ENCODE results near the gene SLC22A5. TPM values are rescaled to one million over a fixed set of nuclear protein-coding genes. Genes with fewer than 3 reads are reported as not detected.
A peak's percentile ranks its signal among the peaks of the same experiment; 100 is the strongest.

Gene SLC22A5
- total RNA-seq, 4 donors from 2014 or later, result 25.6 to 152 (median 110) TPM

DNA sequence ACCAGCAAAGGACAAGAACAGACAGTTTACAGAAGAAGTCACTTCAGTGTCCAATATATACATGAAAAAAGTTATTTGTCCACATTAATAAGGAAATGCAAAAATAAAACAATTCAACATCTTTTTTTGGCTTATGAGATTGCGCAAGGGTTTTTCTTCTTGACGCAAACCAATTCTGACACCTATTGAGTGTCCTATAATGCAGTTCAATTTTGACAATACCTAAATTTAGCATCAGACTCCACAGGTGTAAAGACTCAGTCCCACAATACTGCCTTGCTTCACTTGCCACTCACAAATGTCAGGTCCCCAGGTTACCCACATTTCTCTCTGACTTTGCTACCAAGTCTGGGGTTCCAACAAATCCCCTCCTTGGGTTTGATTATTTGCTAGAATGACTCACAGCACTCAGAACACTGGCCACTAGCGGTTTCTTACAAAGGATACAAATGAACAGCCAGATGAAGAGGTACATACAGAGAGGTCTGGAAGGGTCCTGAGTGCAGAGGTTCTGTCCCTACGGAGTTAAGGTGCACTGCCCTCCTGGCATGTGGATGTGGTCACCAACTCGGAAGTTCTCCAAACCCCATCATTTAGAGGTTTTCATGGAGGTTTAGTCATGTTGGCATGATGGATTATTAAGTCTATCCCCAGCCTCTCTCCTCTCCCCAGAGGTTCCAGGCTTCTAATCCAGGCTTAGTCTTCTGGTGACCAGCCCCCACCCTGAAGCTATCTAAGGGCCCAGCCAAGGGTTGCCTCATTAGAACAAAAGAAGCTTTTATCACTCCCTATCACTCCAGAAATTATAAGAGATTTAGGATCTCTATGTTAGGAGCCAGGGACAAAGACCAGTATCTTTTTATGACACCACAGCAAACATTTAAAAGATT, 27.0 kb upstream of the SLC22A5 start:
- Histone ChIP-seq H3K27ac (no peak overlapping the region), H3K4me3 (no peak overlapping the region), H3K9me3 (no peaks in the 10 kb centered on the region), H3K36me3 (peaks cover 0 to 9% (median 0%) of the 10 kb centered on the region in 3 donors), H3K27me3 (no peaks in the 10 kb centered on the region), H3K4me1 (no peaks in the 10 kb centered on the region)
- DNase-seq, result no peak
- no peak for TF ChIP-seq POLR2A (IDR thresholded peaks at IDR 0.05)
- TF ChIP-seq, protein P1, sequence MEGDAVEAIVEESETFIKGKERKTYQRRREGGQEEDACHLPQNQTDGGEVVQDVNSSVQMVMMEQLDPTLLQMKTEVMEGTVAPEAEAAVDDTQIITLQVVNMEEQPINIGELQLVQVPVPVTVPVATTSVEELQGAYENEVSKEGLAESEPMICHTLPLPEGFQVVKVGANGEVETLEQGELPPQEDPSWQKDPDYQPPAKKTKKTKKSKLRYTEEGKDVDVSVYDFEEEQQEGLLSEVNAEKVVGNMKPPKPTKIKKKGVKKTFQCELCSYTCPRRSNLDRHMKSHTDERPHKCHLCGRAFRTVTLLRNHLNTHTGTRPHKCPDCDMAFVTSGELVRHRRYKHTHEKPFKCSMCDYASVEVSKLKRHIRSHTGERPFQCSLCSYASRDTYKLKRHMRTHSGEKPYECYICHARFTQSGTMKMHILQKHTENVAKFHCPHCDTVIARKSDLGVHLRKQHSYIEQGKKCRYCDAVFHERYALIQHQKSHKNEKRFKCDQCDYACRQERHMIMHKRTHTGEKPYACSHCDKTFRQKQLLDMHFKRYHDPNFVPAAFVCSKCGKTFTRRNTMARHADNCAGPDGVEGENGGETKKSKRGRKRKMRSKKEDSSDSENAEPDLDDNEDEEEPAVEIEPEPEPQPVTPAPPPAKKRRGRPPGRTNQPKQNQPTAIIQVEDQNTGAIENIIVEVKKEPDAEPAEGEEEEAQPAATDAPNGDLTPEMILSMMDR (IDR thresholded peaks at IDR 0.05), result no peak

DNA sequence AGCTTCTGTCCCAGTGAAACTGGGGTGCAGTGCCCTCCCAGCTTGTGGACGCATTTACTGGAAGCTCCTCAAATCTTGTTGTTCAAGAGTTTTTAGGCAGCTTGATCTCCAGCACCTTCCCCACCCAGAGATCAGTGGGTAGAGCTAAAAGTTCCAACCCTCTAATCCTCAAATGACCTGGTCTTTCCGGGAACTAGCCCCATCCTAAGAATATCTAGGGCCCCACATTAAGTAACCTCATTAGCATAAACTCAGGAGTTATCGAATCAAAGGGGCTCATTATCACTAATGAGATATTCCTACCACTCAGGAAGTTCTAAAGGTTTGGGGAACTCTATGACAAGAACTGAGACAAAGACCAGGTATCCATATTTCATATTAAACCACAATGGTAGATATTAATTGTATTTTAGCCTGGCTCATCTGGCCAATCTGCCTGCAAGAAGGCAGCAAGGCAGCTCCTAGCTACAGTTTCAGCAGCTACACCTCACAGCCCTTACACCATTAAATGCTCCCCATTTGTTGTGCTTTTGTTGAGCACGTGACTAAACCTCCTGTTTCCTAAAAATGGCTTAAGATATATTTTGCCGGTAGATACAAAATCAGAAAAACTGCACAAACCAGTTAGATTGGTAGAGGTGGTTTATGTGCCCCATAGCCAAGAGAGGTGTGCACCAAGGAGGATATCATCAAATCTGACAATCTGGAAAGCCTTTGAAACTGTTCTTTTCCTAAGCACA, 24.6 kb upstream of the SLC22A5 start:
- no peaks in the 10 kb centered on the region for H3K4me1 ChIP-seq
- no peak overlapping the region for H3K4me3 ChIP-seq
- TF ChIP-seq, protein P1 (IDR thresholded peaks at IDR 0.05), result no peak
- TF ChIP-seq POLR2A (IDR thresholded peaks at IDR 0.05), result no peak
- no peak for DNase-seq
- peaks cover 0 to 29% (median 0%) of the 10 kb centered on the region in 3 donors for H3K36me3 ChIP-seq
- no peaks in the 10 kb centered on the region for H3K9me3 ChIP-seq
- no peaks in the 10 kb centered on the region for H3K27me3 ChIP-seq
- H3K27ac ChIP-seq, result no peak overlapping the region

DNA sequence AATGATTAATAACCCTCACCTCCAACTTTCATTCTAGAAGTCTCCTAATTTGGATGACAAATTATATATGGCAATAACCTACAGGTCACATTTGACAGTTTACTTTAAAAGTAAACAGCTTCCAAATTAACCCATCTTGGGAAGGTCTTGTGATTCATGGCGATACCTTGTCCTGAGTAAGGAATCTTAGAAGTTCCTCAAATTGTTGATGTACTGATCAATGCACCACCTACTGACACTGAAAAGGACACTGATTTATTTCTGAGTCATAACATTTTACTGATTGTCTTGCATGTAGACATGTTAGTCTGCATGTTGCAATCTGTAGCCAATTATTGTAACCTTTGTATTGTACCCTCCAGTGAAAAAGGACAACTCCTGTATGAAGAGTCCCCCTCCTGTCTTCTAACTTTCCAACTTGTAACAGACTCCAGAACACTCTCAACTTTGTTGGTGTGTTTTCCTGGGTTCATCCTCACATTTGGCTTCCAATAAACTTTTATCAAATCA, 16.0 kb upstream of the SLC22A5 start:
- Histone ChIP-seq H3K27me3 (no peaks in the 10 kb centered on the region), H3K9me3 (no peaks in the 10 kb centered on the region), H3K4me1 (peaks cover 0 to 30% (median 6%) of the 10 kb centered on the region in 4 donors), H3K27ac (peak overlapping the region in 3 of 4 donors; percentile 43 to 89 (median 72)), H3K4me3 (no peak overlapping the region), H3K36me3 (peaks cover 0 to 14% (median 0%) of the 10 kb centered on the region in 3 donors)
- no peak for DNase-seq
- no peak for TF ChIP-seq POLR2A (IDR thresholded peaks at IDR 0.05)
- TF ChIP-seq, protein P1 (IDR thresholded peaks at IDR 0.05), result peak in 2 of 6 experiments; percentile 13 to 37

DNA sequence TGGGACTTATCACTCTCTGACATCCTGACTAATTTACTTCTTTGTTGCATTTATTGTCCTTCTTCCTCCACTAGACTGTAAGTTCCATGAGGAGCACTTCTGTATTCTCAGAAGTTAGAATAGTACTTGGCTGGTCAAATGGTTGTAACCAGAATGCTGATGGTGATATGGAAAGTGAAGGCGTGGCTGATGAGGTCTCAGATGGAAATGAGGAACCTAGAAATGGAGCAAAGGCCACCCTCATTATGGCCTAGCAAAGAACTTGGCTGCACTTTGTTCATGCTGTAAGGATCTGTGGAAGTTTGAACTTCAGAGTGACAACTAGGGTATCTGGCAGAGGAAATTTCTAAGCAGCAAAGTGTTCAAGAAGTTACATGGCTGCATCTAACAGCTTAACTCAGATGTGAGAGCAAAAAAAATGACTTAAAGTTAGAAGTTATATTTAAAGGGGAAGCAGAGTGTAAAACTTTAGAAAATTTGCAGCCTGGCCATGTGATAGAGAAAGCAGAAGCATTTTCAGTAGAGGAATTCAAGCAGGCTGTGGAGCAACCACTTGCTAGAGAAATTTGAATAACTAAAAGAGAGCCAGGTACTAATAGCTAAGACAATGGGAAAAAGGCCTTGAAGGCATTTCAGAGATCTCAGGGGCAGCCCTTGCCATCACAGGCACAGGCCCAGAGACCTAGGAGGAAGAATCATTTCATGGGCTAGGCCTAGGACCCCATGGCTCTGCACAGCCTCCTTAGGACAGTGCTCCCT, 14.9 kb upstream of the SLC22A5 start:
- H3K4me1 ChIP-seq, result peaks cover 0 to 33% (median 6%) of the 10 kb centered on the region in 4 donors
- TF ChIP-seq, protein P1 (IDR thresholded peaks at IDR 0.05), result no peak
- no peak for TF ChIP-seq POLR2A (IDR thresholded peaks at IDR 0.05)
- no peak overlapping the region for H3K4me3 ChIP-seq
- peak overlapping the region; percentile 10 to 89 (median 67) for H3K27ac ChIP-seq
- H3K36me3 ChIP-seq, result peaks cover 0 to 4% (median 0%) of the 10 kb centered on the region in 3 donors
- H3K27me3 ChIP-seq, result no peaks in the 10 kb centered on the region
- H3K9me3 ChIP-seq, result no peaks in the 10 kb centered on the region
- peak in 1 of 3 donors; percentile 75 for DNase-seq

Data from Peyer's patch (tissue), 4 donors.